GM12878 (cell line): ENCODE measurements around the gene BCL2. TPM values are rescaled to one million over a fixed set of nuclear protein-coding genes. Genes with fewer than 3 reads are reported as not detected.

Source experiments
- BCL3 ChIP-seq: IDR thresholded peaks from 2 replicates; pipeline ENCODE4 v1.6.1; 2011; ENCODE audit warnings: borderline replicate concordance, low read depth, mild to moderate bottlenecking, moderate library complexity, low read length; ENCODE audit not compliant: insufficient read depth, poor library complexity, severe bottlenecking
- CHD1 ChIP-seq: IDR thresholded peaks from 2 replicates; pipeline ENCODE4 v1.6.1; 2012; ENCODE audit warnings: low read depth, low read length, improper control_type of control experiment
- ETV6 ChIP-seq, 2 experiments: fragments of 450-650 bp in 1 of 2; IDR thresholded peaks in 1 of 2; conservative IDR thresholded peaks in 1 of 2; 2 replicates each; pipeline ENCODE4 v1.6.1; 2014; ENCODE audit warnings: antibody characterized with exemption in 1 of 2, borderline replicate concordance in 1 of 2, low read depth in 1 of 2, mild to moderate bottlenecking in 1 of 2, moderate library complexity in 1 of 2
- IRF4 ChIP-seq: IDR thresholded peaks from 2 replicates; pipeline ENCODE4 v1.6.1; 2011; ENCODE audit warnings: low read depth, low read length
- NFYB ChIP-seq: IDR thresholded peaks from 2 replicates; pipeline ENCODE4 v1.6.1; 2011; ENCODE audit warnings: low read depth, mild to moderate bottlenecking, low read length, improper control_type of control experiment, moderate library complexity; ENCODE audit not compliant: insufficient read depth
- PAX5 ChIP-seq: IDR thresholded peaks from 2 replicates; pipeline ENCODE4 v1.6.1; 2011; ENCODE audit warnings: low read depth, low read length, borderline replicate concordance
- RCOR1 ChIP-seq: conservative IDR thresholded peaks from 2 replicates; pipeline ENCODE4 v1.6.1; 2012; ENCODE audit warnings: low read depth, low read length, improper control_type of control experiment
- REST ChIP-seq: IDR thresholded peaks from 2 replicates; pipeline ENCODE4 v1.6.1; 2012; ENCODE audit warnings: mild to moderate bottlenecking, low read depth, low read length
- SP1 ChIP-seq: IDR thresholded peaks from one replicate; pipeline ENCODE4 v1.6.1; 2011; ENCODE audit warnings: low read depth, low read length
- TCF3 ChIP-seq: IDR thresholded peaks from 2 replicates; pipeline ENCODE4 v1.6.1; 2012; ENCODE audit warnings: low read depth, mild to moderate bottlenecking, low read length, borderline replicate concordance; ENCODE audit not compliant: insufficient read depth
- polyA plus RNA-seq, 11 experiments: library from polyadenylated mRNA; depleted of rRNA in 4 of 11; unstranded in 6 of 11; stranded (reverse) in 5 of 11; fragments of >200 nt; fragmentation: Nextera tagmentation in 4 of 11; fragmentation: Illumina TruSeq in 1 of 11; extraction: Ambion mirVana in 4 of 11; extraction: Trizol in 1 of 11; gene quantifications; 1 replicate in 1 of 11; 2 replicates in 10 of 11; pipeline versions ENCODE4 v1.2.1 to v1.2.3, GENCODE V29; 2011 to 2016; ENCODE audit warnings: inconsistent platforms in 2 of 11, missing spikeins in 2 of 11, low read depth in 1 of 11
- total RNA-seq, 4 experiments: library from RNA; depleted of rRNA in 3 of 4; stranded (reverse); fragments of >200 nt in 3 of 4; fragmentation: Illumina TruSeq in 1 of 4; extraction: Trizol in 1 of 4; gene quantifications; 2 replicates each; pipeline versions ENCODE4 v1.2.1 to v1.2.3, GENCODE V29; 2013 to 2021
- TF ChIP-seq, protein P1 (sequence below): IDR thresholded peaks from 2 replicates; pipeline ENCODE4 v1.6.1; 2012; ENCODE audit warnings: low read depth, low read length, improper control_type of control experiment
- TF ChIP-seq, protein P2 (sequence below): IDR thresholded peaks from 2 replicates; pipeline ENCODE4 v1.6.1; 2011; ENCODE audit warnings: mild to moderate bottlenecking, low read depth, low read length, moderate library complexity; ENCODE audit not compliant: insufficient replicate concordance

Gene BCL2
- total and polyA plus RNA-seq, 10 of the 15 experiments (the other 5 are each of a cell fraction or from before 2014, with no cell fraction given): 4.1 to 47.8 (median 19.3) TPM

GRCh38 chr18:63162271-63163014 is 157.1 kb downstream of the BCL2 start (continued):
- peak; percentile 53 for TF ChIP-seq BCL3
- TF ChIP-seq, protein P1, sequence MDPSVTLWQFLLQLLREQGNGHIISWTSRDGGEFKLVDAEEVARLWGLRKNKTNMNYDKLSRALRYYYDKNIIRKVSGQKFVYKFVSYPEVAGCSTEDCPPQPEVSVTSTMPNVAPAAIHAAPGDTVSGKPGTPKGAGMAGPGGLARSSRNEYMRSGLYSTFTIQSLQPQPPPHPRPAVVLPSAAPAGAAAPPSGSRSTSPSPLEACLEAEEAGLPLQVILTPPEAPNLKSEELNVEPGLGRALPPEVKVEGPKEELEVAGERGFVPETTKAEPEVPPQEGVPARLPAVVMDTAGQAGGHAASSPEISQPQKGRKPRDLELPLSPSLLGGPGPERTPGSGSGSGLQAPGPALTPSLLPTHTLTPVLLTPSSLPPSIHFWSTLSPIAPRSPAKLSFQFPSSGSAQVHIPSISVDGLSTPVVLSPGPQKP: 0 out of 2 replicates have a peak, but pooled peaks have one; percentile 11
- 0 out of 4 replicates have a peak, but pooled peaks of 1 of the 2 experiments have one; percentile 5 for TF ChIP-seq ETV6 (conservative IDR thresholded peaks at IDR 0.05 in 1 of 2, IDR thresholded peaks at IDR 0.05 in 1 of 2; ENCODE audit: borderline replicate concordance in 1 of 2, low read depth in 1 of 2)
- peak; percentile 23 for TF ChIP-seq SP1
- TF ChIP-seq TCF3: peak; percentile 94
- TF ChIP-seq REST: 0 out of 2 replicates have a peak, but pooled peaks have one; percentile 9
- TF ChIP-seq IRF4: peak; percentile 86
- TF ChIP-seq PAX5: peak; percentile 30; the same call in 1 of the 2 replicates
- TF ChIP-seq RCOR1: peak; percentile 63; the same call in 1 of the 2 replicates
- peak; percentile 2; the same call in 1 of the 2 replicates for TF ChIP-seq CHD1
- peak; percentile 68; the same call in 1 of the 2 replicates for TF ChIP-seq NFYB
- TF ChIP-seq, protein P2, sequence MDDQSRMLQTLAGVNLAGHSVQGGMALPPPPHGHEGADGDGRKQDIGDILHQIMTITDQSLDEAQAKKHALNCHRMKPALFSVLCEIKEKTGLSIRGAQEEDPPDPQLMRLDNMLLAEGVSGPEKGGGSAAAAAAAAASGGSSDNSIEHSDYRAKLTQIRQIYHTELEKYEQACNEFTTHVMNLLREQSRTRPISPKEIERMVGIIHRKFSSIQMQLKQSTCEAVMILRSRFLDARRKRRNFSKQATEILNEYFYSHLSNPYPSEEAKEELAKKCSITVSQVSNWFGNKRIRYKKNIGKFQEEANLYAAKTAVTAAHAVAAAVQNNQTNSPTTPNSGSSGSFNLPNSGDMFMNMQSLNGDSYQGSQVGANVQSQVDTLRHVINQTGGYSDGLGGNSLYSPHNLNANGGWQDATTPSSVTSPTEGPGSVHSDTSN: peak; percentile 15
